Measurements from ENCODE around the gene RALGAPB. TPM values are rescaled to one million over a fixed set of nuclear protein-coding genes. Genes with fewer than 3 reads are reported as not detected.

Gene RALGAPB
- total and polyA plus RNA-seq, 2 of the 13 experiments (the other 11 are each of a cell fraction or from before 2014, with no cell fraction given) = 17.6 to 30.6 TPM

DNA sequence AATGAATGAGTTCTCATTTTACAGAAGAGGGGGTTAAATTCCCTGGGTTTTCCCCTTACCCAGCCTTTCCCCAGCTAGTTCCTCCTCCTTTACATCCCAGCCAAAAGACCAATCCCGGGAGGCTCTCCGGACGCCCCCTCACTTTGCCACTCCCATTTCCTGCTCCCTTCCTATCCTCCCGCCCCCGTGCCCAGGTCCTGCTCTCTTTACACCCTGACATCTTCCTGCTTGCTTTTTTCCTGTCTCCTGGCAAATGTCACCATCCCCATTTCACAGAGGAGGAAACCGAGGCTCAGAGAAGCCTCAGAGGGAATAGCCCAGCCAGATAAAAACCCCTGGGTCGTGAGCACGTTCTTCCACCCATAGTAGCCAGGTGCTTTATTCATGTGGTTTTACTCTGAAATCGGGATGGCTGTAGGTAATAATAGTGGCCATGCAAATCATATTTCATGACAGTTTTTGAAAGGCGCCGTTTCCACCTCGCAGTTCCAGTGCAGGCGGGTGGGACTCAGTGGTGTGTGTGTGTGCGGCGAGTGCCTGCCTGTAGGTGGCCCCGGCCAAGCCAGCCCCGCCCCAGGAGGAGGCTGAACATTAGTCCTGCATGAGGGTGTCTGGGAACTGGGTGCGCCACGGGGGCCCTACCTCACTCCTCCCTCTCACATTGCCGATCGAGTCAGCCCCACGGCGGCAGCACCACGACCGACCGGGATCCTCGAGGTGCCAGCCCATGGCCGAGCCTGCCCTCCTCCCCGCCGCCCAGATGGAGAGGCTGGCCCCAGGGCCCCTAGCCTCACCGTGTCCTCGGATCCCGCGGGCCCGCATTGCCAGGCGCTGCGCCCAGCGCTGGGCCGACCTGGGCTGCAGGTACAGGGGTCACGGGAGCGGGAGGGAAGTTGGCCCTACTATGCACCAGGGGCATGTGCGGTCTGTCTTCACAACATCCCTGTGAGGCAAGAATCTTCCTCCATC is 128.9 kb downstream of the RALGAPB start, which contains the start of gene ARHGAP40 (continued):
- TF ChIP-seq HNRNPLL (IDR thresholded peaks at IDR 0.05; ENCODE audit: low read depth, low read length, poor library complexity, severe bottlenecking) (peak; percentile 35), MAFK (conservative IDR thresholded peaks at IDR 0.05 in 1 of 2, IDR thresholded peaks at IDR 0.05 in 1 of 2; ENCODE audit: low read length in 2 of 2) (no peak), ZFY (CRISPR knock-in tag; IDR thresholded peaks at IDR 0.05) (peak; percentile 54), CBFB (CRISPR knock-in tag; IDR thresholded peaks at IDR 0.05) (no peak), LCORL (IDR thresholded peaks at IDR 0.05) (no peak), LCORL (CRISPR knock-in tag; IDR thresholded peaks at IDR 0.05) (no peak), FOXA1 (IDR thresholded peaks at IDR 0.05) (no peak), FOXA1 (CRISPR knock-in tag; IDR thresholded peaks at IDR 0.05) (no peak), ZNF589 (CRISPR knock-in tag; conservative IDR thresholded peaks at IDR 0.05) (no peak), FOXK1 (CRISPR knock-in tag; IDR thresholded peaks at IDR 0.05; ENCODE audit: borderline replicate concordance, low read depth) (no peak), ZNF264 (CRISPR knock-in tag; IDR thresholded peaks at IDR 0.05) (no peak; the same call in 1 of the 2 replicates), NR2F6 (IDR thresholded peaks at IDR 0.05) (no peak), NR2F6 (CRISPR knock-in tag; IDR thresholded peaks at IDR 0.05) (no peak), SRF (IDR thresholded peaks at IDR 0.05; ENCODE audit: low read depth, low read length) (no peak), ZFP62 (CRISPR knock-in tag; IDR thresholded peaks at IDR 0.05) (no peak), NPAS2 (CRISPR knock-in tag; IDR thresholded peaks at IDR 0.05; ENCODE audit: borderline replicate concordance) (no peak), ZNF792 (CRISPR knock-in tag; IDR thresholded peaks at IDR 0.05) (peak; percentile 4; the same call in 1 of the 2 replicates), SSRP1 (CRISPR knock-in tag; IDR thresholded peaks at IDR 0.05) (0 out of 2 replicates have a peak, but pooled peaks have one; percentile 43), ZNF180 (CRISPR knock-in tag; IDR thresholded peaks at IDR 0.05; ENCODE audit: borderline replicate concordance, low read depth) (no peak), SNAPC2 (CRISPR knock-in tag; IDR thresholded peaks at IDR 0.05) (no peak), HOXA9 (CRISPR knock-in tag; IDR thresholded peaks at IDR 0.05; ENCODE audit: borderline replicate concordance) (peak; percentile 64), CBX1 (IDR thresholded peaks at IDR 0.05; ENCODE audit: low read depth) (no peak), ZNF773 (CRISPR knock-in tag; IDR thresholded peaks at IDR 0.05; ENCODE audit: borderline replicate concordance) (0 out of 2 replicates have a peak, but pooled peaks have one; percentile 58)
- TF ChIP-seq, protein P1, sequence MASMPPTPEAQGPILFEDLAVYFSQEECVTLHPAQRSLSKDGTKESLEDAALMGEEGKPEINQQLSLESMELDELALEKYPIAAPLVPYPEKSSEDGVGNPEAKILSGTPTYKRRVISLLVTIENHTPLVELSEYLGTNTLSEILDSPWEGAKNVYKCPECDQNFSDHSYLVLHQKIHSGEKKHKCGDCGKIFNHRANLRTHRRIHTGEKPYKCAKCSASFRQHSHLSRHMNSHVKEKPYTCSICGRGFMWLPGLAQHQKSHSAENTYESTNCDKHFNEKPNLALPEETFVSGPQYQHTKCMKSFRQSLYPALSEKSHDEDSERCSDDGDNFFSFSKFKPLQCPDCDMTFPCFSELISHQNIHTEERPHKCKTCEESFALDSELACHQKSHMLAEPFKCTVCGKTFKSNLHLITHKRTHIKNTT (CRISPR knock-in tag; IDR thresholded peaks at IDR 0.05) = peak; percentile 42; the same call in 1 of the 2 replicates
- TF ChIP-seq, protein P2, sequence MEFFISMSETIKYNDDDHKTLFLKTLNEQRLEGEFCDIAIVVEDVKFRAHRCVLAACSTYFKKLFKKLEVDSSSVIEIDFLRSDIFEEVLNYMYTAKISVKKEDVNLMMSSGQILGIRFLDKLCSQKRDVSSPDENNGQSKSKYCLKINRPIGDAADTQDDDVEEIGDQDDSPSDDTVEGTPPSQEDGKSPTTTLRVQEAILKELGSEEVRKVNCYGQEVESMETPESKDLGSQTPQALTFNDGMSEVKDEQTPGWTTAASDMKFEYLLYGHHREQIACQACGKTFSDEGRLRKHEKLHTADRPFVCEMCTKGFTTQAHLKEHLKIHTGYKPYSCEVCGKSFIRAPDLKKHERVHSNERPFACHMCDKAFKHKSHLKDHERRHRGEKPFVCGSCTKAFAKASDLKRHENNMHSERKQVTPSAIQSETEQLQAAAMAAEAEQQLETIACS (CRISPR knock-in tag; IDR thresholded peaks at IDR 0.05) = no peak
- TF ChIP-seq, protein P3, sequence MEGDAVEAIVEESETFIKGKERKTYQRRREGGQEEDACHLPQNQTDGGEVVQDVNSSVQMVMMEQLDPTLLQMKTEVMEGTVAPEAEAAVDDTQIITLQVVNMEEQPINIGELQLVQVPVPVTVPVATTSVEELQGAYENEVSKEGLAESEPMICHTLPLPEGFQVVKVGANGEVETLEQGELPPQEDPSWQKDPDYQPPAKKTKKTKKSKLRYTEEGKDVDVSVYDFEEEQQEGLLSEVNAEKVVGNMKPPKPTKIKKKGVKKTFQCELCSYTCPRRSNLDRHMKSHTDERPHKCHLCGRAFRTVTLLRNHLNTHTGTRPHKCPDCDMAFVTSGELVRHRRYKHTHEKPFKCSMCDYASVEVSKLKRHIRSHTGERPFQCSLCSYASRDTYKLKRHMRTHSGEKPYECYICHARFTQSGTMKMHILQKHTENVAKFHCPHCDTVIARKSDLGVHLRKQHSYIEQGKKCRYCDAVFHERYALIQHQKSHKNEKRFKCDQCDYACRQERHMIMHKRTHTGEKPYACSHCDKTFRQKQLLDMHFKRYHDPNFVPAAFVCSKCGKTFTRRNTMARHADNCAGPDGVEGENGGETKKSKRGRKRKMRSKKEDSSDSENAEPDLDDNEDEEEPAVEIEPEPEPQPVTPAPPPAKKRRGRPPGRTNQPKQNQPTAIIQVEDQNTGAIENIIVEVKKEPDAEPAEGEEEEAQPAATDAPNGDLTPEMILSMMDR (CRISPR knock-in tag; IDR thresholded peaks at IDR 0.05) = peak; percentile 71
- TF ChIP-seq, protein P4, sequence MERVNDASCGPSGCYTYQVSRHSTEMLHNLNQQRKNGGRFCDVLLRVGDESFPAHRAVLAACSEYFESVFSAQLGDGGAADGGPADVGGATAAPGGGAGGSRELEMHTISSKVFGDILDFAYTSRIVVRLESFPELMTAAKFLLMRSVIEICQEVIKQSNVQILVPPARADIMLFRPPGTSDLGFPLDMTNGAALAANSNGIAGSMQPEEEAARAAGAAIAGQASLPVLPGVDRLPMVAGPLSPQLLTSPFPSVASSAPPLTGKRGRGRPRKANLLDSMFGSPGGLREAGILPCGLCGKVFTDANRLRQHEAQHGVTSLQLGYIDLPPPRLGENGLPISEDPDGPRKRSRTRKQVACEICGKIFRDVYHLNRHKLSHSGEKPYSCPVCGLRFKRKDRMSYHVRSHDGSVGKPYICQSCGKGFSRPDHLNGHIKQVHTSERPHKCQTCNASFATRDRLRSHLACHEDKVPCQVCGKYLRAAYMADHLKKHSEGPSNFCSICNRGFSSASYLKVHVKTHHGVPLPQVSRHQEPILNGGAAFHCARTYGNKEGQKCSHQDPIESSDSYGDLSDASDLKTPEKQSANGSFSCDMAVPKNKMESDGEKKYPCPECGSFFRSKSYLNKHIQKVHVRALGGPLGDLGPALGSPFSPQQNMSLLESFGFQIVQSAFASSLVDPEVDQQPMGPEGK (CRISPR knock-in tag; IDR thresholded peaks at IDR 0.05) = peak; percentile 75
